ENCODE results near the gene HOXA9.

HOXA9 gene

DNA sequence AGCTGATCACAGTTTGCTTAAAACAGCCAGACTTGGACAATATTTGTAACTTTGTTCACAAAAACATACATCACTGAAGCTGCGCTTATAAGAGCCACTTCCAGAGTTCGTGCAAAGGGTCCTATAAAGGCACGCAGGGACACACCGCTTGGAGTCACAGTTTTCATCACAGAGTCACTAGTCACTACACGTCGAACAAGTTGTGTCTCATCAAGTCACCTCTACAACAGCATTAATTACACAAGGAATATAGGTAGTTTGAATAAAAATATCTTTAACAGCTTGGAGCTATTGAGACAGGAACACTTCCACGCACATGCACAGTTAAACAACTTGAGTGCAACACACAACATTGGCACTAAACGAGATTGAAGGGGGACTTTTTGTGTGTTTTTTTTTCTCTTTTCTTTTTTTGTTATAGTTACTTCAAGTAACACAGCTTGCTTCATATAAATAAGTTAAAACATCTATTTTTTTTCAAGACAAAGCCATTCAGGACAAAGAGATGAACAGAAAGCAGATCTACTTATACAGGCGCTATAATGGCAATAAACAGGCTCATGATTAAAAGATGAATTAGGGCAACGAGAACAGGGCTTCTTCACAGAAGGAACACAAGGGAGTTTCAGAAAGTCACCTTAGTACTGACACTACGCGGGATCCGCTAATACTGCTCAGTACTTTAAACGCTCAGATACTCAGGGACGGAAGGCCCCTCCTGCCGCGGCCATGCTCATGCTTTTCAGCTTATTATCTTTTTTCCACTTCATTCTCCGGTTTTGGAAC, 24.0 kb downstream of the HOXA9 start:
- no peak for DNase-seq

- no peak for DNase-seq
Observed at GRCh38 chr7:27140126-27140857, 25.0 kb downstream of the HOXA9 start.

DNA sequence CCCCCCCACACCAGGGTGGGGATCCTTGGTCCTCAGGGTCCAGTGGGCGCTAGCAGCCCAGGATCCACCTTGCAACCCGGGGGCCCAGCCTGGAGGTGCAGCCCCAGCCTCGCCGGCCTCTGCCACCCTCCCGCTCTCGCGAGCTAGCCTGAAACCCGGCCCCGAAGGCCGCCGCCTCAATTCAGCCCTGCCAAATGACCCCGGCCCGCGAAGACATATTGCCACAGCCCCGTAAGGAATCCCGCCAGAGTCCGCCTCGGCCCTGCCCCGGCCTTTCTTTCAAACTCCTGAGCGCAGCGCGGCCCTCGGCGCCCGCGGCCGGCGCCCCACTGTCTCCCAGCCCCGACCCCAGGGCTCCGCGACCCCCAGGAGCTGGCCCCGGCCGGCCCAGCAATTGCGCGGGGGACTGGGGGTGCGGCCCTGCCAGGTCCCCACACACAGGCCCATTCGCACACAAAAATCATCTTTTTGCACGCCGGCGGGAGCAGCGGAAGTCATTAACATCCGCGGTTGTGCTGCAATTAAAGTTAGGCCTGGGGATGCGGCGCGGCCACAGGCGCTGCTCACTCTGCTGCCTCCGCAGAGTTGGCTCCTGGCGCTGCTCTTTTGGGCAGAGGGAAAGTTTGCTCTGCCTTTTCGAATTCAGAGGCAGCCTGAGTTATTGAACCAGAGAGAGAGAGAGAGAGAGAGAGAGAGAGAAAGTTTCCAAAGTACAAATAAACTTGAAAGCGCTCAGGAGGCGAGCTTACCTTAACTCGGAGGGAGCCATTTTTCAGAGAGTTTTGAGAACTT, 25.8 kb downstream of the HOXA9 start:
- DNase-seq = no peak

DNA sequence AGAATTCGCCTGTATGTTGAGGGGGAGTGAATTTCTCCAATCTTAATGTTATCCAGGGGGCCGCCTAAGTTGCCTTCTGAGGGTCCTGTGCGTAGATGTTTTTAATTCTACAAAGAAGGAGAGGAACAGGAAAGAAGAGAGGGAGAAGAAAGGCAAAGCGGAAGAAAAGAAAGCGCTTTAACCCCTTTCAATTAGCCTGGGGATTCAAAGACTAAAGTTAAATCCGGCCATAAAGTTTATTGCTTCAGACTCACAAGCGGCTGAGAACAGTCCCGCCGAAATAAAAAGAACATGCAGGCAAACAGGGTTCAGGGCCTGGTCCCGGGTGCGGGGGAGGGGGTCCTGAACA, 26.4 kb downstream of the HOXA9 start:
- no peak for DNase-seq

- no peak for DNase-seq
Observed at GRCh38 chr7:27138472-27138871, 26.9 kb downstream of the HOXA9 start.

- DNase-seq = no peak
Observed at GRCh38 chr7:27137640-27138315, 27.6 kb downstream of the HOXA9 start.

- DNase-seq = peak in 1 of 5 experiments; percentile 53
Observed at GRCh38 chr7:27134392-27134791, 30.9 kb downstream of the HOXA9 start.

- DNase-seq = no peak
Observed at GRCh38 chr7:27133409-27134231, 31.7 kb downstream of the HOXA9 start.

- DNase-seq = no peak
Observed at GRCh38 chr7:27132978-27133377, 32.4 kb downstream of the HOXA9 start.

GRCh38 chr7:27132214-27132613, 33.1 kb downstream of the HOXA9 start:
- no peak for DNase-seq

GRCh38 chr7:27131390-27131819, 33.9 kb downstream of the HOXA9 start:
- DNase-seq = no peak

DNA sequence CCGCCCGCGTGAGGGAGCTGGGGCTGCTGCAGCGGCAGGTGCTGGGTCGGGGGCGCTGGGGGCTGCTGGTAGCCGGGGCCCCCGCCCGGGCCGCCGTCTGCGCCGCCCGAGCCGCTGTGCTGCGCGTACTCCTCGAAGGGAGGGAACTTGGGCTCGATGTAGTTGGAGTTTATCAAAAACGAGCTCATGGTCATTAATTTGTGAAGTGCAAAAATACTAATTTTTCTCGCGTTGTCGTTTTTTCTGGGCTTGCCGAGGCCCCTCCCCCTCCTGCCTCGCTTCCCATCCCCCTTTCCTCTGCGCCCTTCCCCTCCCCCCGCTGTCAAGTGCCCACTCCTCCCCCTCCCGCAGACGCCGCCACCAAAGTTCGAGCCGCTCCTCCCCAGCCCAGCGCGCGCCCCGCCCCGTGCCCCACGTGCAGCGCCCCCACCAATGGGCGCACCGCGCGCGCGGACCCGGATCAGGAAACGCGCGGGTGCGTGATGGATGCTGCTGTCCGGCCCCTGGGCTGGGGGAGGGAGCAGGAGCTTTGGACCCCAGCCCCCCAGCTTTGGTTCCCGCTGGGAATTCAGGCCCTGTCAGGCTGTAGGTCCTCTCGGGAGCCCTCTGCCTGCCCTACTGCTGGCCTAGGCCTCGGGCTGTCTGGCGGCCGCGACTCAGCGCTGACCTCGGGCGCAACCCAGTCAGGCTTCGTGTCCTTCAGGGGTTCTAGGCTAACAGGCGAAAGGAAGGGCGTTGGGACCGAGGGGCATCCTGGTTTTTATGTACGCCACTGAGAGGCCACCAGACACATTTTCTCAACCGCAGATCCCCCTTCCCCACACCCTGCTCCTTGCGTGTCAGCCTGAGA, 34.6 kb downstream of the HOXA9 start, which contains the start of gene HOXA4:
Gene HOXA4, minus strand, starts transcription at position 218 of the 850 bp plus-strand sequence. Its CDS starts 24 bp downstream, at position 194.
- DNase-seq = peak; percentile 48 to 86 (median 57)

GRCh38 chr7:27129729-27130539, 35.4 kb downstream of the HOXA9 start:
- no peak for DNase-seq

DNA sequence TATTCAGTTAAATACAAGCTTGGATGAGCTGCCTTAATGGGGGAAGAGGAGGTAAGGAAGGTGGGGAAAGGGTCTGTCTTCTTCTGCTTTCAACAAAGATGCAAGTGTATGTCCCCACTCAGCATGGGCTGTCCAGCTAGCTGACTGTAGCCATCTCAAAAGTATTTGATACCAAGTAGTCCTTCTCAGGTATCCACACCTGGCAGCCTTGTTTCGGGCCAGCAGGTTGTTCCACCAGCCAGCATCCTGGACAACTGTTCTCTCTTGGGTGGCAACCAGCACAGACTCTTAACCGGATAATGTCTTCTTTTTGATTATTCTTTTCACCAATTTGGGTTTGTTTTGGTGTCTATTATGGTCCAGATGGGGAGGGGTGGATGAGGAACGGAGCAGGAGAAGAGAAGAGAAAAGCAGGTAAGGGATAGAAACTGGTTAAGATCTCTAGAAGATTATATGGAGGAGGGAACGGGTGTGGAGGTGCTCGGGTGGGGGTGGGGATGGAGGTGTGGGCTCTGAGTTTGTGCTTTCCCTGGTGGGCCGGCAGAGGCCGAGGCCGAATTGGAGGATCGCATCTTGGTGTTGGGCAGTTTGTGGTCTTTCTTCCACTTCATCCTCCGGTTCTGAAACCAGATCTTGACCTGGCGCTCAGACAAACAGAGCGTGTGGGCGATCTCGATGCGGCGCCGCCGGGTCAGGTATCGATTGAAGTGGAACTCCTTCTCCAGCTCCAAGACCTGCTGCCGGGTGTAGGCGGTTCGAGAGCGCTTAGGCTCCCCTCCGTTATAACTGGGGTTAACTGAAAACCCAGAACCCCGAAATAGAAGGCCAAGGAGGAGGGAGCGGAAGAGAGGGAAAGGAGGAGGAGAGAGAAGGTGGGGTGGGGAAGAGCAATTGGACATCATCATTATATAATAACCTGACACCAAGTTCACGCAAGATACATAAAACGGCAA, 36.3 kb downstream of the HOXA9 start:
- DNase-seq = no peak

GRCh38 chr7:27128034-27128433, 37.3 kb downstream of the HOXA9 start:
- no peak for DNase-seq

GRCh38 chr7:27126596-27127327, 38.6 kb downstream of the HOXA9 start:
- DNase-seq = no peak

DNA sequence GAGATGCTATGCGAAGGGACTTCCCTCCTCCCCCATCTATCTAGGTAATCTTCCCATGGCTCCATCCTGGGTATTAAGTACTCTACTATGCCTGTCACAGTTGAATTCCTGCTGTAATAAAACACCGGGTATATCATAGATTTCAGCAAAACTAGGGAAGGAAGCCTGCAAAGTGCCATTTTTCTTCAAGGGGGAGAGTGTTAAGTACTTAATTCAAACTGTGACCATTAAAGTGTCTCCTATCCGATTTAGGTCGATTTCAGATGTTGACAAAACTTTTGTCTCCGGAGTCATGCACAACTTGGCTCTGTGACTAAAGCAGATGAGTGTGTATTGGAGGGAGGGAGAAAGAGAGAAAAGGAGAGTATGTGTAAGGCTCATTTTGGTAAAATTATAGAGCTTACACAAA, 39.3 kb downstream of the HOXA9 start:
- DNase-seq = no peak
